ENCODE data around the gene GNB1. TPM values are rescaled to one million over a fixed set of nuclear protein-coding genes. Genes with fewer than 3 reads are reported as not detected.

GNB1 gene
- total RNA-seq, 4 donors from 2014 or later = 150 to 191 (median 159) TPM

GRCh38 chr1:1817221-1817620 is 73.7 kb downstream of the GNB1 start:
- no peak overlapping the region for H3K27ac ChIP-seq
- no peaks in the 10 kb centered on the region for H3K9me3 ChIP-seq
- H3K27me3 ChIP-seq = no peaks in the 10 kb centered on the region
- no peak for DNase-seq (ENCODE audit: low spot score in 2 of 2)
- 62 to 67% methylated on average over 3 of the region's 3 CpGs for WGBS, 2 donors
- peaks cover 0 to 73% (median 14%) of the 10 kb centered on the region in 3 donors for H3K36me3 ChIP-seq
- no peaks in the 10 kb centered on the region for H3K4me1 ChIP-seq
- TF ChIP-seq POLR2A (IDR thresholded peaks at IDR 0.05) = no peak
- TF ChIP-seq EP300 (IDR thresholded peaks at IDR 0.05) = no peak
- no peak for TF ChIP-seq CTCF (IDR thresholded peaks at IDR 0.05)
- no peak overlapping the region for H3K4me3 ChIP-seq

- no peak overlapping the region for H3K27ac ChIP-seq
- no peak for DNase-seq (ENCODE audit: low spot score in 2 of 2)
- H3K4me1 ChIP-seq = no peaks in the 10 kb centered on the region
- TF ChIP-seq POLR2A (IDR thresholded peaks at IDR 0.05) = no peak
- H3K27me3 ChIP-seq = no peaks in the 10 kb centered on the region
- H3K36me3 ChIP-seq = peaks cover 0 to 75% (median 14%) of the 10 kb centered on the region in 3 donors
- no peak overlapping the region for H3K4me3 ChIP-seq
- WGBS, 2 donors = 91 to 93% methylated on average over 14 of the region's 14 CpGs
- no peaks in the 10 kb centered on the region for H3K9me3 ChIP-seq
These were observed 75.1 kb downstream of the GNB1 start for GRCh38 chr1:1815606-1816281.

- Histone ChIP-seq H3K27me3 (no peaks in the 10 kb centered on the region), H3K27ac (no peak overlapping the region), H3K36me3 (peaks cover 0 to 95% (median 17%) of the 10 kb centered on the region in 3 donors), H3K4me1 (no peaks in the 10 kb centered on the region), H3K4me3 (no peak overlapping the region), H3K9me3 (no peaks in the 10 kb centered on the region)
- no peak for DNase-seq (ENCODE audit: low spot score in 2 of 2)
- WGBS, 2 donors = 87 to 88% methylated on average over 6 of the region's 6 CpGs
- no peak for TF ChIP-seq POLR2A (IDR thresholded peaks at IDR 0.05)
- no peak for TF ChIP-seq EP300 (IDR thresholded peaks at IDR 0.05)
- TF ChIP-seq CTCF (IDR thresholded peaks at IDR 0.05) = no peak
These were observed 81.4 kb downstream of the GNB1 start for GRCh38 chr1:1809489-1809888.

- WGBS, 2 donors = 93 to 96% methylated on average over 10 of the region's 10 CpGs
- H3K27ac ChIP-seq = no peak overlapping the region
- no peaks in the 10 kb centered on the region for H3K4me1 ChIP-seq
- H3K4me3 ChIP-seq = no peak overlapping the region
- H3K27me3 ChIP-seq = no peaks in the 10 kb centered on the region
- no peak for DNase-seq (ENCODE audit: low spot score in 2 of 2)
- H3K36me3 ChIP-seq = peaks cover 0 to 95% (median 22%) of the 10 kb centered on the region in 3 donors
- no peak for TF ChIP-seq POLR2A (IDR thresholded peaks at IDR 0.05)
- no peak for TF ChIP-seq CTCF (IDR thresholded peaks at IDR 0.05)
- no peak for TF ChIP-seq EP300 (IDR thresholded peaks at IDR 0.05)
- no peaks in the 10 kb centered on the region for H3K9me3 ChIP-seq
These were observed 82.7 kb downstream of the GNB1 start for GRCh38 chr1:1808206-1808605.

- Histone ChIP-seq H3K36me3 (peaks cover 0 to 95% (median 17%) of the 10 kb centered on the region in 3 donors), H3K27me3 (no peaks in the 10 kb centered on the region), H3K4me3 (no peak overlapping the region), H3K9me3 (no peaks in the 10 kb centered on the region), H3K4me1 (peaks cover 0 to 2% (median 0%) of the 10 kb centered on the region in 4 donors), H3K27ac (no peak overlapping the region)
- 71 to 75% methylated on average over 2 of the region's 2 CpGs for WGBS, 2 donors
- TF ChIP-seq EP300 (IDR thresholded peaks at IDR 0.05) (no peak), CTCF (IDR thresholded peaks at IDR 0.05) (no peak), POLR2A (IDR thresholded peaks at IDR 0.05) (no peak)
- no peak for DNase-seq (ENCODE audit: low spot score in 2 of 2)
These were observed 84.0 kb downstream of the GNB1 start for GRCh38 chr1:1806890-1807289.

Data from tibial nerve (tissue), 4 donors.